Chondrocyte (in vitro differentiated cells): ENCODE data around the gene TLX1. TPM values are rescaled to one million over a fixed set of nuclear protein-coding genes. Genes with fewer than 3 reads are reported as not detected.

Experiments
- DNase-seq: peaks from one replicate; pipeline ENCODE4 v3.0.0; 2021; ENCODE audit warnings: mixed read lengths, low spot score
- H3K27ac Mint-ChIP-seq: one replicate; pipeline ENCODE4 v1.8.0; 2021; ENCODE audit warnings: mild to moderate bottlenecking, moderate library complexity, mixed read lengths; ENCODE audit not compliant: unreplicated experiment
- H3K27me3 Mint-ChIP-seq: 2 replicates; pipeline ENCODE4 v1.8.0; 2021; ENCODE audit warnings: low read depth, mixed read lengths
- H3K36me3 Mint-ChIP-seq: 2 replicates; pipeline ENCODE4 v1.8.0; 2021; ENCODE audit warnings: low read depth, mixed read lengths
- H3K4me1 Mint-ChIP-seq: 2 replicates; pipeline ENCODE4 v1.8.0; 2021; ENCODE audit warnings: low read depth, mild to moderate bottlenecking, mixed read lengths
- H3K4me3 Mint-ChIP-seq: one replicate; pipeline ENCODE4 v1.8.0; 2021; ENCODE audit warnings: mild to moderate bottlenecking, moderate library complexity, mixed read lengths; ENCODE audit not compliant: unreplicated experiment
- H3K9me3 Mint-ChIP-seq: 2 replicates; pipeline ENCODE4 v1.8.0; 2021; ENCODE audit warnings: low read depth, mixed read lengths
- long read RNA-seq: library from polyadenylated mRNA; stranded (forward); transcript quantifications from one replicate; pipeline ENCODE4 v2.0.0, GENCODE V29; 2021
- total RNA-seq: library from RNA; stranded (reverse); gene quantifications from 3 replicates; pipeline ENCODE4 v1.2.1, GENCODE V29; 2021
- TF ChIP-seq, protein P1 (sequence below): fragments of 200-600 bp; sonication (generic); IDR thresholded peaks from 2 replicates; pipeline ENCODE4 v1.5.0; 2021; ENCODE audit warnings: antibody characterized with exemption, mild to moderate bottlenecking, moderate library complexity

Gene TLX1
- total RNA-seq: not detected in 3 replicates
- long read RNA-seq: 0 reads

DNA sequence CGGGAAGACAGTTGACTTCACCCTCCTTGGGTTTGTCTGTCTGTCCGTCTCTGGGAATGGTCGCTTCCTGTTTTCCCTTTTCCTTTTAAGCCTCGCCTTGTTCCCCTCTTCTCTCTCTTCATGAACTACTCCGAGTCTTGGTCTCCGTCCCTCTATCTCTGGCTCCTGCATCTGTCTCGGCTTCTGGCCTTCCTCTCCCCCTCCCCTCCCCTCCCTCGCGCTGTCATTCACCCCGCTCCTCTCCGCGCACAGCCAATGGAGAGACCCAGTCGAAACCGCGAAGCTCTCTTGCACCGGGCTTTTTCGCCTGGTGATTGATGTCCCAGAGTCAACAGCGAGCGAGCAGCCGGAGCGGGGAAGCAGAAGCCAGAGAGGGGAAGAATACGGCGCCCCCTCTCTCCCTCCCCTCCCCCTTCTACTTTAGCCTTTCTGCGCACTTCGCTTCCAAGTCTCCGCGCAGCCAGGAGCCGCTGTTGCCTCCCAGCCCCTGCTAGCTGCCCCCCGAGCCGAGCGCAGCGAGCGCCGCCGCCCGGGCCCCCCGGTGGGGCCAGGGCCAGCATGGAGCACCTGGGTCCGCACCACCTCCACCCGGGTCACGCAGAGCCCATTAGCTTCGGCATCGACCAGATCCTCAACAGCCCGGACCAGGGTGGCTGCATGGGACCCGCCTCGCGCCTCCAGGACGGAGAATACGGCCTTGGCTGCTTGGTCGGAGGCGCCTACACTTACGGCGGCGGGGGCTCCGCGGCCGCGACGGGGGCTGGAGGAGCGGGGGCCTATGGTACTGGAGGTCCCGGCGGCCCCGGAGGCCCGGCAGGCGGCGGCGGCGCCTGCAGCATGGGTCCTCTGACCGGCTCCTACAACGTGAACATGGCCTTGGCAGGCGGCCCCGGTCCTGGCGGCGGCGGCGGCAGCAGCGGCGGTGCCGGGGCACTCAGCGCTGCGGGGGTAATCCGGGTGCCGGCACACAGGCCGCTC is at the start of gene TLX1:
TLX1 (plus strand) TSS at position 317 of the 978 bp plus-strand sequence; CDS start at position 559, 242 bp downstream.
- Mint-ChIP-seq H3K36me3 (peaks cover 2% of the 10 kb centered on the region), H3K9me3 (no peaks in the 10 kb centered on the region), H3K4me3 (peak within 1 kb of the TSS; percentile 44), H3K4me1 (peaks cover 23% of the 10 kb centered on the region), H3K27ac (no peak within 1 kb of the TSS), H3K27me3 (peaks cover 78% of the 10 kb centered on the region)
- TF ChIP-seq, protein P1, sequence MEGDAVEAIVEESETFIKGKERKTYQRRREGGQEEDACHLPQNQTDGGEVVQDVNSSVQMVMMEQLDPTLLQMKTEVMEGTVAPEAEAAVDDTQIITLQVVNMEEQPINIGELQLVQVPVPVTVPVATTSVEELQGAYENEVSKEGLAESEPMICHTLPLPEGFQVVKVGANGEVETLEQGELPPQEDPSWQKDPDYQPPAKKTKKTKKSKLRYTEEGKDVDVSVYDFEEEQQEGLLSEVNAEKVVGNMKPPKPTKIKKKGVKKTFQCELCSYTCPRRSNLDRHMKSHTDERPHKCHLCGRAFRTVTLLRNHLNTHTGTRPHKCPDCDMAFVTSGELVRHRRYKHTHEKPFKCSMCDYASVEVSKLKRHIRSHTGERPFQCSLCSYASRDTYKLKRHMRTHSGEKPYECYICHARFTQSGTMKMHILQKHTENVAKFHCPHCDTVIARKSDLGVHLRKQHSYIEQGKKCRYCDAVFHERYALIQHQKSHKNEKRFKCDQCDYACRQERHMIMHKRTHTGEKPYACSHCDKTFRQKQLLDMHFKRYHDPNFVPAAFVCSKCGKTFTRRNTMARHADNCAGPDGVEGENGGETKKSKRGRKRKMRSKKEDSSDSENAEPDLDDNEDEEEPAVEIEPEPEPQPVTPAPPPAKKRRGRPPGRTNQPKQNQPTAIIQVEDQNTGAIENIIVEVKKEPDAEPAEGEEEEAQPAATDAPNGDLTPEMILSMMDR: peak; percentile 18
- no peak for DNase-seq

DNA sequence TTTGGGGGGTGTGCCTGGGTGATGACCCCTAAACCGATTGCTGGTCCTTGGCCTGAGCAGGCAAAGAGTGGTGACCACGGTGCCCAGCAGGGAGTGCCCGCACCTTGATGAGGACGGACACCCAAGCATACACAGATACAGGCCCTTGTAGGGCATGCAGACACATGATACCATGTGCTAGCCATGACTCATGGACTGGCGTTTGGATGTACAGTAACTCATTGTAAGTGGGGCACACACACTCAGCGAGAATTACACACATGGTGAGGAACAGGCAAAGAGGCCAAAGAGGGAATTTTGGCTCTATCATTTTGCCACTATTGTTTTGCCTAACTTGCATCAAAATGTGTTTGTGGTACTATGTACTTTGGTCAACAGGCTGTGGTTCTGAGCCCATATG is 45.3 kb upstream of the TLX1 start:
- Mint-ChIP-seq H3K9me3 (no peaks in the 10 kb centered on the region), H3K27ac (no peak overlapping the region), H3K27me3 (peaks cover 56% of the 10 kb centered on the region), H3K36me3 (no peaks in the 10 kb centered on the region), H3K4me3 (no peak overlapping the region), H3K4me1 (no peaks in the 10 kb centered on the region)
- TF ChIP-seq, protein P1: no peak
- DNase-seq: no peak

DNA sequence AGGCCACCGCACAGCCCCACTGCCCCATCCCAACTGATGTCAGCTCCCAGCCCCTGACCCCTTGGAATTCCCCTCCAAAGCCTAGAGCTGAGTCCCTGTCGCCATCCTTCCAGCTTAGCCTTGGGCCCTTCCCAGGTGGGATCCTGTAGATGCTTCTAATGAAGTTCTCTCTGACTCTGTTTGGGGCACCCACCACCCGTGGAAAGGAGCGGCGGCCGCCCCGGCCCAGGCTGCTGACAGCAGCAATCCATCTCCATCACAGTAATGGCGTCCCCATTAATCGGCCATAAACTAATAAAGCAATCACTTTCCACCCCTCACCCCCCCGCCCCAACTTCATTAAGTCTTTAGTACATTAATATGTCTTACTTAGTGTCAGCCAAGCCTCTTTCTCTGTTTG is 43.7 kb upstream of the TLX1 start:
- no peaks in the 10 kb centered on the region for H3K36me3 Mint-ChIP-seq
- H3K4me1 Mint-ChIP-seq: peaks cover 8% of the 10 kb centered on the region
- DNase-seq: no peak
- no peak overlapping the region for H3K27ac Mint-ChIP-seq
- no peaks in the 10 kb centered on the region for H3K9me3 Mint-ChIP-seq
- no peak overlapping the region for H3K4me3 Mint-ChIP-seq
- TF ChIP-seq, protein P1: no peak
- H3K27me3 Mint-ChIP-seq: peaks cover 58% of the 10 kb centered on the region

DNA sequence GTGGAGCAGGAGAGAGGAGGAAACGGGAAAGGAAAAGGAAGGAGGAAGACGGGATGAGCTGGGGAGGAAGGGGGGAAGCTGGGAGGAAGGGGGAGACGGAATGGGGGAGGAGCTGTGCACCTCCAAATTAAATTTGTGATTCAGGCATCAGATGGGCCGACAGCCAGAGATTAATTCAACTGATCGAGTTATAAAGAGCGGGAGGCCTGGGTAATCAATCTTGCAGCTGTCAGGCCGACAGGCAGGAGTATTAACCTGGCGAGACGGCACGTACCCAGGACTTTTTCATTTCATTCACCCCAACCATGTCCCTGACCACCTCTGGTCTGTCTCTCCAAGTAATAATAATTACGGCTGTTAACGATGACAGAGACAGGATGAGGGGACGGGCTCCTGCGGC is 43.1 kb upstream of the TLX1 start:
- H3K36me3 Mint-ChIP-seq: no peaks in the 10 kb centered on the region
- TF ChIP-seq, protein P1: no peak
- peaks cover 8% of the 10 kb centered on the region for H3K4me1 Mint-ChIP-seq
- H3K27me3 Mint-ChIP-seq: peaks cover 52% of the 10 kb centered on the region
- no peaks in the 10 kb centered on the region for H3K9me3 Mint-ChIP-seq
- no peak overlapping the region for H3K27ac Mint-ChIP-seq
- no peak overlapping the region for H3K4me3 Mint-ChIP-seq
- no peak for DNase-seq

DNA sequence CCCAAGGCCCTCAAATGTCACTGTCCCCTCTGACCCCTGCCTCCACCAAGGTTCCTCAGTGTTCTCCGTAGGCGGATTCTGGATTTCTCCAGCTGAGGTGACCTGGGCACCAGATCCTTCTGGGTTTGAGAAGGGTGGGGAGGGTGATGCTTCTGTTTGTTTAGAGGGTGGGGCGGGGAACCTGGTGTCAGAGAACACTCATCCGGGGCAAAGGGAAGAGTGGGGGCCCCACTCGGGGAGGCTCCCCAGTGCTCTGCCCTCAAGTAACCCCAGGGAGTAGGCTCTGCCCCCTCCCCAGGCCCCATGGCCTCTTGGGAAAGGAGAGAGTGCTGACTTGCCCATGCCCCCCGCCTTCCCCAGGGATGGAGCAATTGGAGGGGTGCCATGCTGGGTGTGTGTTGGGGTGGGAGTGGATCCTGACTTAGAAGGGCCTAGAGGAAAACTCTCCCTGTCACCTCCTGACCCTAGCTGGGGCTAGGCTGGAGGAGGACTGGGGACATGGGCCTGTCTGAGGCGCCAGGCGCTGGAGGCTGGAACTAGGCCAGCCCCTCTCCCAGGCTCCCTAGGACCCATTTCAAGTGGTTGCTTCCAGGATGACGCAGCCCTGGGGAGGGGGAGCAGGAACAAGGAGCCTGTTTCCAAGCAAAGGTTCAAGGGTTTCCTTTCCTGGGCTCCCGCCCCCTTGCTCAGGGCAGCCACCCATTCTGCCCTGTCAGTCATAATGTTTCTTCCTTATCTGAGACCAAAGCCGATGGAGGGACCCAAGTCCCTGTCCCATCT is 41.4 kb upstream of the TLX1 start:
- no peaks in the 10 kb centered on the region for H3K36me3 Mint-ChIP-seq
- TF ChIP-seq, protein P1: no peak
- no peak overlapping the region for H3K27ac Mint-ChIP-seq
- no peak for DNase-seq
- no peaks in the 10 kb centered on the region for H3K9me3 Mint-ChIP-seq
- peaks cover 8% of the 10 kb centered on the region for H3K4me1 Mint-ChIP-seq
- H3K4me3 Mint-ChIP-seq: no peak overlapping the region
- H3K27me3 Mint-ChIP-seq: peaks cover 47% of the 10 kb centered on the region
